Measurements from ENCODE around the gene GUCA2A.
A peak's percentile ranks its signal among the peaks of the same experiment; 100 is the strongest.

The GUCA2A gene

GRCh38 chr1:42177541-42177981, 13.0 kb upstream of the GUCA2A start:
- DNase-seq (ENCODE audit: low read depth in 1 of 2, low spot score in 1 of 2) = no peak

- no peak for DNase-seq (ENCODE audit: low read depth in 1 of 2, low spot score in 1 of 2)
Measured at GRCh38 chr1:42176902-42177519, 12.5 kb upstream of the GUCA2A start.

GRCh38 chr1:42175314-42176054, 10.9 kb upstream of the GUCA2A start:
- no peak for DNase-seq (ENCODE audit: low read depth in 1 of 2, low spot score in 1 of 2)

DNA sequence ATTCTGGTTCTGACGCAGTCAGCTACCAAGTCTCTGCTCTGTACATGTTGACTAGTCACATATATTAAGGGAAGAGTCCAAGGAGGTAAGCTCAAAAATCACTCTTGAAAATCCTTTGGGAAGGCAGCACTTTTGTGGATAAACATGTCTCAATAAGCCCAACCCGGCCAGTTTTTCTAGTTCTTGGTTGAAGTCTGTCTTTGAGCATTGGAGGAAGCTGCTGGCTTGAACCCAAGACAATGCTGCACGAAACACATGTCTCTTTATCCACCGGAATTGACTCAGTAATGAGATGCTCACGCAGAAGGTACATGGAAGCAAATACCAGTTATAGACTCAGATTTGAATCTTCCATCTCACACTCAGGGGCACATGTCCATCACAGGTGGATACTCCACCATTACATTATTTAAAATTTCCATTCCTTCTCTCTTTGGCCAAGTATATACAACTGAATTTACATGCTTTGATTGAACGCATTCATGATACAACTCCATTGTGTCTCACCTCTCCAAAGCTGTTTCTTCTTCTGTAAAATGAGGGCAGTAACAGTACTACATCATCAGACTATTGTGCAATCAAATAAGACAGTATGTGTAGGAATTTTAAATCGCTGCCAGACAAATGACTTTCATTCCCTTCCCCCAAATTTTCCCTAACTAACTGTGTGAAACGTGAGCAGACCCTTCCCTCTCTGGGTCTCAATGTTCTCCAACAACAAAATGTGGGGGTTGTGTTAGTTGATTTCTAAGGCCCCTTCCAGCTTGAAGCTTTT, 9.6 kb upstream of the GUCA2A start:
- DNase-seq (ENCODE audit: low read depth in 1 of 2, low spot score in 1 of 2) = no peak

DNA sequence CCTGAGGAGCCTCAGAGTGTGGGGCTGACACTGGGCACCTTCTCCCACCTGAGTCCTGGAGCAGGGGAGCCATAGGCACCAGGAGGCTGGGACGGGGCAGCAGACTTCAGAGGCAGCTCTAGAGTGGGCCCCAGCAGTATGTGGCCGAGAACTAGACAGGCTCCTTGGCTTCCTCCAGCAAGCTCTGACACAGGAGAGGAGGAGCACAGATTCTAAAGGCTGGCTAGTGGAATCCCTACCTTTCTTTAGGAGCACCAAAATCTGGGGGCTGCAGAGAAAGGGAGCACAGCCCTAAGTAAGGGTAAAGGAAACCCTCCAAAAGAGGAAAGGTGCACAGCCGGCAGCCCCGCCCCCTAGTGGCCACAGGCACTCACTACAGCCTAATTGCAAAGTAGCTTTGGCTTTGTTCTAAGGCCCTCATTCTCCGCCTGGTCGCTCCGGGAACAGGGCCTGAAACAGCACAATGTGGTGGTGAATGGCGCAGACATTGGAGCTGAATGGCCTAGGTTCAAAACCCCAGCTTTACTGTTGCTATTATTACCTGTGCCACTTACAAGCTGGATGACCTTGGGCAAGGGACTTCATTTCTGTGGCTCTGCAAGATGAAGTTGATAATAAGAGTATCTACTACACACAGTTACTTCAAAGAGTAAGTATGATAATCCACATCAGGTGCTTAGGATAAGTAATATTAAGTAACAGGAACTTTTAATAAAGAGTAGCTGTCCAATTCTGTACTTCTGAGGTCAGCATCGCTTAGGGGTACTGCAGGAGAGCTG, 8.8 kb upstream of the GUCA2A start:
- DNase-seq (ENCODE audit: low read depth in 1 of 2, low spot score in 1 of 2) = peak; percentile 44 to 51

DNA sequence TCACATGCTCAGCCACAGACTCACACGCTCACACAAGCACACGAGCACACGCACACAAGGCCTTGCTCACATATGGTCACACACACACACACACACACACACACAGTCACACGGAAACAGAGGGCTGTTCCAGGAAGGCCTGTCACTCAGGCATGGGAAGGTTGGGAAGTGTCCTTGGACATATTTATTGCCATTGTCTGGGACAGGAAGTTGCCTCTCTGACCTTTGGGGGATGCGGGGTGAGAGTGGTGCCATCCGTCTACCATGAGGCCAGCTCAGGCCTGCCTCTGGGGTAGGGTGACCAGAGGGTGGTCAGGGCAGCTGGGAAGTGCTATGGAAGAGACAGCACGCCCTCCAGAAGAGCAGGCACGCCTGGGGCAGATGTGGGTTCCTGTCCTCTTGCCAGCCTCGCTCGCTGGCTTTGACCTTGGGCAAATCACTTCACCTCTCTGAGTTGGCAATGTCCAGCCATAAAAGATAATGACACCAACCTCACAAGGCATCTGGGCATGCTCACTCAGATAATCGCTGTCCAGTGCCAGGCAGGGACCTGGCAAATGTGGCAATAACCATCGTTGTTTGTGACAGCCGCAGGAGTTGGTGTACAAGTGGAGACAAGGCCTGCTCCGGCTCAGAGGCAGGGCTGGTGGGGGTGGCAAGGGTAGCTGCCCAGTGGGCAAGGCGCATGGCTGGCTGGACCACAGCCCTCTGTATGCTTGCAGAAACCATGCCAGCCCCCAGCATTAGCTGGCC, 8.0 kb upstream of the GUCA2A start:
- DNase-seq (ENCODE audit: low read depth in 1 of 2, low spot score in 1 of 2) = no peak

GRCh38 chr1:42171679-42172266, 7.2 kb upstream of the GUCA2A start:
- no peak for DNase-seq (ENCODE audit: low read depth in 1 of 2, low spot score in 1 of 2)

DNA sequence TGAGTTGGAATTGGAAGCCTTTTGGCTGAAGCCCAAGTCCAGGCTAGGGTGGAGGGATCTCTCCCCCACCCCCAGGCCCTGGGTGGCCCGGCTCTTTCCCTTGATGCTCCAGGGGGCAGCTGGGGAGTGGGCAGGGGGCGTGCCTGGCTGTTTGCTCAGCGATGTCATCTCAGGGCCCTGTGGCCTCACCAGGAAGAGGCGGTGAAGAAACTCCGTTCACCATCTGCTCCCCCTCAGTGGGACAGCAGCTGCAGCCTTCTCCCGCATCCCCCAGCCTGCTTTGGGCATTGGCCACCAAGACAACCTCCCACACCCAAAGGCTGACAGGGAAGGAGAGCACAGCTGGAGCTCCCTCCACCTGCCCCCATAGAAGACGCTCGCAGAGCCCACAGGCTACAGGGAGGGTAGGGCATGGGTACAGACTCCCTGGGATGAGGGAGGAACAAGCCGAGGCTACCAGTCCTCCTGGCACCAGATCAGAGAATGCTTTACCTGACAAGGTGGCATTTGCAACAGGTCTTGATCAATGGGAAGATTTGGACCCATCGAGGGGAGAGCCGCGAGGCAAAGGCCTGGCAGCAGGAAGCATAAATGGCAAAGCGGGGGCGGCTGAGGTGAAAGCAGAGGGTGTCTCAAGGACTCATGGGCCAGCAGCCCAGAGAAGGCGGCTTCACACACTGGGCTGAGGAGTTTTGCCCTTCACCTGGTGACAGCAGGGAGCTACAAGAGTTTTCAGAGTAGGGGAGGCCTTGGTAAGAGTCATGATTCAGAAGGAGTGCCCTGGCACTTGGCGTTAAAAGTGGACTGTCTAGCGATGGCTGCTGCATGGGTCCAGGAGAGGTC, 6.5 kb upstream of the GUCA2A start:
- no peak for DNase-seq (ENCODE audit: low read depth in 1 of 2, low spot score in 1 of 2)

- DNase-seq (ENCODE audit: low read depth in 1 of 2, low spot score in 1 of 2) = no peak
Measured at GRCh38 chr1:42168763-42169162, 4.2 kb upstream of the GUCA2A start.

DNA sequence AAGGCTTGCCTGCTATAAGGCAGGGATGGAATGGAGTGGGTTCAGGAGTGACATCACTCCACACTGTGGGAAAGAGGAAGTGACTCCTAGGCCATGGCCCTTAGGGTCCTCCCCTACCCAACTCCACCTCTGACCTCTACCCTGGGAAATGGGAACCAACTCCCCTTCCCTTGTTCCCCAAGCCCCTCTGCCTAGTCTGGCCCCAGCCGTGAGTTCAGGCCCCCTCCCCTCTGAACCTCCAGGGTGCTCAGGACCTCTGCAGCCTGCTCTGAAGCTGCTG, 3.8 kb upstream of the GUCA2A start:
- no peak for DNase-seq (ENCODE audit: low read depth in 1 of 2, low spot score in 1 of 2)

DNA sequence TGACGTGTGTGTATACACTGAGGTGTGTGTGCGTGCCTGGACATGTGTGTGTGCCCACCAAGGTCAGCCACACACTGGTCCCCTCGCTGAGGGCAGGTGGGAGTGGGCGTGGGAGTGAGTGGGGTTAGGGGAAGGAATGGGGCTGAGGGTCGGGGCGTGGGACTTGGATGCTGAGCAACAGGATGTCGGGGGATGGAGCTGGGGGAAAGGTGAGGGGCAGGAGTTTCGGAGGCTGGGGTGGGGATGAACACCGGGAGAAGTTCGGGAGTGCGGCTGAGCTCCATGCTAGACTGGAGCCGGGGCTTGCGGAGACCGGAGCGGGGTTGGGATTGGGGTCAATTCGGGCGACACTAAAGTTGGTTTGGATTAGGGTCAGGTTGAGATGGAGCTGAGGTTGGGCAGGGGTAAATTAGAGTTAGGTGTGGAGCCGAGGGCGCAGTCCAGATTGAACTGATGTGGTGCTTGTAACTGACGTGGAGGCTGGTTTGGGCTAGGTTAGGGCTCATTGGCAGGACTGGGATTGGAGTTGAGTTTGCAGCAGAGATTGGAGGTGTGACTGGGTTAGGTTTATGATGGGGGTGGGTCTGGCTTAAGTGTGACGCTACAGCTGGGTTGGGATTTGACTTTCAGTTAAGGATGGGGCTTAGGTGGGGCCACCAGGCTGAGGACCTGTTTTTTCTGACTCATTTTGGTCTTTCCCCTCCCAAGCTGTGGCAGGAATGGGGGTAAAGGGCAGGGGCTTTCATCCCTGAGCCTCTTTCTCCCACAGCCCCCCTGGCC, 3.3 kb upstream of the GUCA2A start:
- DNase-seq (ENCODE audit: low read depth in 1 of 2, low spot score in 1 of 2) = no peak

DNA sequence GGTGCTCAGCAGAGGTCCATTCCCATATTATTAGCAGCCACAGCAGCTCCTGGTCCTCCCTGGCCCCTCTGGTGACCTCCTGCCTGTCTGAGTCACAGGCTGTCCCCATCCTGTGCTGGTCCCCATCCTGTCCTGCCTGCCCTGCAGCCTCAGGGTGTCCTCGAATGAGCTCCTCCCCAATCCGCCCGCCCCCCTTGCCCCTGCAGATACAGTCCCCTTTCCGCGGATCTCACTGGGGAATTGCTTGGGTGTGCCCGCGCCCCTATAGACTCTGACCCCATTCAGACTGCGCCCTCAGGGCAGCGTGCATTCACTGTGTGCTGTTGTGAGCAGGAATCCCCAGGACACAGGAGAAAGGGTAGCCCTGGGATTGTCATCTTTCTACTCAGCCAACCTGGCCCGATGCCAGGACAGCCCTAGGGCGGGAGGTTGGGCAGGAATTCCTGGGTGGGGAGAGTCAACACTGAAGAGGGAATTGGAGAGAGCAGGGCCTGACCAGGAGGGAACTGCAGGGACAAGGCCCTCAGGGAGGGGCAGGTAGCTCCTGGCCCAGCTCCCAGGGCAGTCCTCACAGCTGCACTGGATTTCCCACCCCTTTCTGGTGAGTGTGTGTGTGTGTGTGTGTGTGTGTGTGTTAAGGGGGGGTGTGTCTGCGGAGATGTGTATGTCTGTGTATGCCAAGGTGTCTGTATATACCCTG, 1.1 kb upstream of the GUCA2A start:
- no peak for DNase-seq (ENCODE audit: low read depth in 1 of 2, low spot score in 1 of 2)

- DNase-seq (ENCODE audit: low read depth in 1 of 2, low spot score in 1 of 2) = no peak
Measured at GRCh38 chr1:42163536-42164503, 725 bp downstream of the GUCA2A start.

DNA sequence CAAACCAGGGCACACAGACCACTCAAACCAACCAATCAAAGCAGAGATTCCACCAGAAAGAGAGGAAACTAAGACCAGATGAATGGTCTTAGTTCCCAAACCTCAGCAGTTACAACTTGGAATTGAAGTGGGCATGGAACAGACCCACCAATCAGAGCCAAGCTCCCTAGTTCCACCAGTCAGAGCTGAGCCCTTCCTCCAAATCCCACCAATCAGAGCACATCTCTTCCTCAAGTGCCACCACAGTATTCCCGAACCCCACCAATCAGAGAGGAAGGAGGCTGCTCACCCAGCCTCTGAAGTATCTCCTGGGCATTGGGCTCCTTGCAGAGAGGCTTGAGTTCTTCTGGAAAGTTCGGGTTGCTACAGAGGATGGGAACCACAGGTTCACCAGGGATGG, 1.4 kb downstream of the GUCA2A start:
- no peak for DNase-seq (ENCODE audit: low read depth in 1 of 2, low spot score in 1 of 2)

DNA sequence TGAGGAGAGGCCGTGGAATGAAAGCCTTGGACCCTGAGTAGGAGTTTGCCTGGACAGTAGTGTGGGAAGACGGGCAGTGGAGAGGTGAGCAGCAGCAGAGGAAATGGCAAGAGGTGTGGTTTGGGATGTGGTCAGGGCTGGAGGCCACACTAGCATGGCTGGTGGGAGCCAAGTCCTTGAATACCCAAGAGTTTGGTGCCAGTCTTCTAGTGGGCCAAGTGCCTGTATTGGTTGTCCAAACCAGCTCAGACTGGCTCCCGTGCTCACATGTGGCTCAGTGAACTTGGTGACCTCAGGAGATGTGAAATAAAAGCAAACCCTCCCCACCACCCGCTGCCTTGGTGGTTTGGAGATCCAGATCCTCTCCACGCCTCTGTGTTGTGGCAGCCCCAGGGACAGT, 2.4 kb downstream of the GUCA2A start:
- no peak for DNase-seq (ENCODE audit: low read depth in 1 of 2, low spot score in 1 of 2)

GRCh38 chr1:42158189-42158588, 6.4 kb downstream of the GUCA2A start:
- DNase-seq (ENCODE audit: low read depth in 1 of 2, low spot score in 1 of 2) = no peak

DNA sequence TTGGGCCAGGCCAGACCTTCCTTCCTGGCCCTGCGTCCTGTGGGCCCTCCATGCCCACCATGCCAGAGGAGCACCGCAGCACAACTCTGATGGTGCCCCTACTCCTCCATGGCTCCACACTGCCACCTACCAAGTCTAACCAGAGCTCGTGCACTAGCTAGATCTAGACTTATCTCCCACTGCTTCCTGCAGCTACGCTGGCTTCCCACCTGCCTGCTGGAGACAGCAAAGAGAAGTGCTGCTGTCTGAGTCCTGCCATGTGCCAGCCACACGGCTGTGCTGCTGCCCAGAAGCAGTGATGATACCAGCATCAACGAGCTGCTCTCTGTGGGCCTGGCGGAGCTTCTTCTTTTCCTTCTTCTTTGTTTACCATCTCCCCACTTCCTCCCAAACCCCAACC, 6.9 kb downstream of the GUCA2A start:
- no peak for DNase-seq (ENCODE audit: low read depth in 1 of 2, low spot score in 1 of 2)
